Natural killer cell treated with Interleukin-12 subunit alpha and Interleukin-12 subunit beta and Interleukin-15 and Interleukin-18, amount 100 ng/mL, for 72 hours (primary cell): Measurements from ENCODE around the gene C5. TPM values are rescaled to one million over a fixed set of nuclear protein-coding genes. Genes with fewer than 3 reads are reported as not detected.
A peak's percentile ranks its signal among the peaks of the same experiment; 100 is the strongest.
"Not testable (repeated sequence)": the region's sequence is repeated elsewhere in the genome, so short reads cannot be mapped to it uniquely, and the experiment has no call there.

Experiments
- ATAC-seq, 2 donors: fragments of 150-1000 bp; cut with Tn5 transposase in 1 of 2; sonication (Bioruptor Pico), chemical (Tn5 transposase) in 1 of 2; 2 replicates each; pipeline ENCODE4 v1.10.0; 2021
- DNase-seq: peaks from one replicate; pipeline ENCODE4 v3.0.0; 2022; ENCODE audit warnings: low spot score
- H3K27ac Mint-ChIP-seq, 2 donors: 1 replicate in 1 of 2; 2 replicates in 1 of 2; pipeline ENCODE4 v1.8.0; 2022; ENCODE audit warnings: mixed read lengths in 2 of 2, mild to moderate bottlenecking in 1 of 2, moderate library complexity in 1 of 2
- H3K27me3 Mint-ChIP-seq, 2 donors: 1 replicate in 1 of 2; 2 replicates in 1 of 2; pipeline ENCODE4 v1.8.0; 2022; ENCODE audit warnings: mixed read lengths in 2 of 2
- H3K36me3 Mint-ChIP-seq: one replicate; pipeline ENCODE4 v1.8.0; 2022; ENCODE audit warnings: mixed read lengths
- H3K4me1 Mint-ChIP-seq, 2 donors: 1 replicate in 1 of 2; 2 replicates in 1 of 2; pipeline ENCODE4 v1.8.0; 2022; ENCODE audit warnings: low read depth in 2 of 2, mixed read lengths in 2 of 2, mild to moderate bottlenecking in 1 of 2
- H3K4me3 Mint-ChIP-seq: one replicate; pipeline ENCODE4 v1.8.0; 2022; ENCODE audit warnings: mixed read lengths
- H3K9me3 Mint-ChIP-seq: 2 replicates; pipeline ENCODE4 v1.8.0; 2022; ENCODE audit warnings: mixed read lengths
- total RNA-seq, 2 donors: library from RNA; stranded (reverse); gene quantifications; one replicate each; pipeline ENCODE4 v1.2.3, GENCODE V29; 2022

C5 gene
- 1 to 10 TPM in 1 of 2 donors, under 1 TPM in 1; 0.88 to 1.0 TPM for total RNA-seq

- no peak within 1 kb of the TSS for H3K27ac Mint-ChIP-seq
- ATAC-seq (no peak), DNase-seq (no peak)
- no peaks in the 10 kb centered on the region for H3K4me1 Mint-ChIP-seq
- H3K4me3 Mint-ChIP-seq = no peak within 1 kb of the TSS
- no peaks in the 10 kb centered on the region for H3K9me3 Mint-ChIP-seq
- no peaks in the 10 kb centered on the region for H3K36me3 Mint-ChIP-seq
- H3K27me3 Mint-ChIP-seq = no peaks in the 10 kb centered on the region
Measured at GRCh38 chr9:121050128-121050988, at the start of gene C5. Gene C5 (minus strand): TSS chr9:121050275. CDS start chr9:121050246, 29 bp downstream.

- peaks cover under 1 to 10% of the 10 kb centered on the region in 2 donors for H3K4me1 Mint-ChIP-seq
- H3K9me3 Mint-ChIP-seq = peaks cover 12% of the 10 kb centered on the region
- peaks cover 46% of the 10 kb centered on the region for H3K36me3 Mint-ChIP-seq
- ATAC-seq (no peak), DNase-seq (no peak)
- no peaks in the 10 kb centered on the region for H3K27me3 Mint-ChIP-seq
- H3K27ac Mint-ChIP-seq = no peak overlapping the region
- H3K4me3 Mint-ChIP-seq = no peak overlapping the region
Measured at GRCh38 chr9:121098567-121099198, 48.6 kb upstream of the C5 start.

GRCh38 chr9:121095057-121095456 is 45.0 kb upstream of the C5 start:
- peaks cover 7% of the 10 kb centered on the region for H3K9me3 Mint-ChIP-seq
- H3K27me3 Mint-ChIP-seq = no peaks in the 10 kb centered on the region
- peaks cover 39% of the 10 kb centered on the region for H3K36me3 Mint-ChIP-seq
- no peak for ATAC-seq
- no peak for DNase-seq
- peaks cover 6 to 12% of the 10 kb centered on the region in 2 donors for H3K4me1 Mint-ChIP-seq
- H3K4me3 Mint-ChIP-seq = no peak overlapping the region
- no peak overlapping the region for H3K27ac Mint-ChIP-seq

- ATAC-seq, H3K27me3 Mint-ChIP-seq, H3K9me3 Mint-ChIP-seq, H3K4me3 Mint-ChIP-seq, H3K27ac Mint-ChIP-seq, DNase-seq: not testable (repeated sequence)
- peaks cover 39% of the 10 kb centered on the region for H3K36me3 Mint-ChIP-seq
- H3K4me1 Mint-ChIP-seq = peaks cover 25 to 26% of the 10 kb centered on the region in 2 donors
Measured at GRCh38 chr9:121090743-121091142, 40.7 kb upstream of the C5 start.

- Mint-ChIP-seq H3K36me3 (peaks cover 36% of the 10 kb centered on the region), H3K4me3 (no peak overlapping the region), H3K27ac (peak overlapping the region; percentile 5 to 36), H3K27me3 (no peaks in the 10 kb centered on the region), H3K9me3 (no peaks in the 10 kb centered on the region), H3K4me1 (peaks cover 26 to 31% of the 10 kb centered on the region in 2 donors)
- DNase-seq (no peak), ATAC-seq (no peak)
Measured at GRCh38 chr9:121088576-121088975, 38.5 kb upstream of the C5 start.

- ATAC-seq (no peak), DNase-seq (no peak)
- peaks cover 25 to 26% of the 10 kb centered on the region in 2 donors for H3K4me1 Mint-ChIP-seq
- no peaks in the 10 kb centered on the region for H3K9me3 Mint-ChIP-seq
- no peak overlapping the region for H3K4me3 Mint-ChIP-seq
- no peaks in the 10 kb centered on the region for H3K27me3 Mint-ChIP-seq
- peaks cover 31% of the 10 kb centered on the region for H3K36me3 Mint-ChIP-seq
- peak overlapping the region; percentile 12 to 13 for H3K27ac Mint-ChIP-seq
Measured at GRCh38 chr9:121085661-121086060, 35.6 kb upstream of the C5 start.

GRCh38 chr9:121082075-121082474 is 32.0 kb upstream of the C5 start:
- Mint-ChIP-seq H3K4me1 (peaks cover 20 to 22% of the 10 kb centered on the region in 2 donors), H3K27me3 (no peaks in the 10 kb centered on the region), H3K27ac (peak overlapping the region in 1 of 2 donors; percentile 57), H3K36me3 (peaks cover 24% of the 10 kb centered on the region), H3K4me3 (no peak overlapping the region), H3K9me3 (no peaks in the 10 kb centered on the region)
- DNase-seq (no peak), ATAC-seq (no peak)

GRCh38 chr9:121075251-121076036 is 25.4 kb upstream of the C5 start:
- DNase-seq (no peak), ATAC-seq (peak in 1 of 2 donors; percentile 48)
- Mint-ChIP-seq H3K36me3 (no peaks in the 10 kb centered on the region), H3K9me3 (no peaks in the 10 kb centered on the region), H3K4me1 (peaks cover 39 to 58% of the 10 kb centered on the region in 2 donors), H3K27me3 (no peaks in the 10 kb centered on the region), H3K27ac (peak overlapping the region; percentile 91 to 98), H3K4me3 (peak overlapping the region; percentile 100)

GRCh38 chr9:121074370-121075250 is 24.5 kb upstream of the C5 start, which contains the start of gene CNTRL:
Gene CNTRL (plus strand): TSS chr9:121074955. CDS start chr9:121088327, 13,372 bp downstream.
- peak; percentile 96 for DNase-seq
- peaks cover 41 to 58% of the 10 kb centered on the region in 2 donors for H3K4me1 Mint-ChIP-seq
- H3K27ac Mint-ChIP-seq = peak within 1 kb of the TSS; percentile 91 to 98
- H3K4me3 Mint-ChIP-seq = peak within 1 kb of the TSS; percentile 100
- no peaks in the 10 kb centered on the region for H3K36me3 Mint-ChIP-seq
- ATAC-seq = peak; percentile 95 to 97
- no peaks in the 10 kb centered on the region for H3K27me3 Mint-ChIP-seq
- H3K9me3 Mint-ChIP-seq = no peaks in the 10 kb centered on the region

GRCh38 chr9:121073038-121073437 is 23.0 kb upstream of the C5 start:
- H3K27me3 Mint-ChIP-seq = no peaks in the 10 kb centered on the region
- no peak for DNase-seq

GRCh38 chr9:121071756-121072421 is 21.8 kb upstream of the C5 start:
- Mint-ChIP-seq H3K27ac (peak overlapping the region; percentile 91 to 98), H3K4me3 (peak overlapping the region; percentile 100), H3K9me3 (no peaks in the 10 kb centered on the region), H3K4me1 (peaks cover 36 to 52% of the 10 kb centered on the region in 2 donors), H3K36me3 (no peaks in the 10 kb centered on the region), H3K27me3 (no peaks in the 10 kb centered on the region)
- DNase-seq (no peak), ATAC-seq (no peak)

More at GRCh38 chr9:121073038-121073437, 23.0 kb upstream of the C5 start:
- no peaks in the 10 kb centered on the region for H3K36me3 Mint-ChIP-seq
- H3K4me1 Mint-ChIP-seq = peaks cover 41 to 58% of the 10 kb centered on the region in 2 donors
- H3K9me3 Mint-ChIP-seq = no peaks in the 10 kb centered on the region
- ATAC-seq = no peak
- peak overlapping the region; percentile 91 to 98 for H3K27ac Mint-ChIP-seq
- H3K4me3 Mint-ChIP-seq = peak overlapping the region; percentile 100

- H3K36me3 Mint-ChIP-seq = no peaks in the 10 kb centered on the region
- DNase-seq (no peak), ATAC-seq (no peak)
- H3K27me3 Mint-ChIP-seq = no peaks in the 10 kb centered on the region
- peak overlapping the region; percentile 91 to 98 for H3K27ac Mint-ChIP-seq
- H3K4me1 Mint-ChIP-seq = peaks cover 31 to 47% of the 10 kb centered on the region in 2 donors
- H3K9me3 Mint-ChIP-seq = no peaks in the 10 kb centered on the region
- peak overlapping the region; percentile 100 for H3K4me3 Mint-ChIP-seq
Measured at GRCh38 chr9:121071370-121071755, 21.3 kb upstream of the C5 start.
